PC-3 (cell line): ENCODE results near the gene LRP1B. TPM values are rescaled to one million over a fixed set of nuclear protein-coding genes. Genes with fewer than 3 reads are reported as not detected.
A peak's percentile ranks its signal among the peaks of the same experiment; 100 is the strongest.

Source experiments
- ATAC-seq: fragments of 200-7000 bp; cut with Tn5 transposase; 2 replicates; pipeline ENCODE4 v1.9.1; 2020; ENCODE audit warnings: mild to moderate bottlenecking, moderate library complexity
- BruUV-seq: library from RNA; stranded (reverse); fragments of 400-500 nt; replicated peaks from 2 replicates; lab custom pipeline; 2021; lab: Mats Ljungman, UMichigan
- CTCF ChIA-PET: fragments of 300-600 bp; sonication (Branson Sonifier 250); formaldehyde crosslinking; loops from one replicate; lab custom pipeline; 2022; ENCODE audit warnings: antibody characterized with exemption; lab: Charles Lee
- POLR2A ChIA-PET: fragments of 300-600 bp; sonication (Branson Sonifier 250); formaldehyde crosslinking; loops from one replicate; lab custom pipeline; 2022; ENCODE audit warnings: antibody characterized with exemption; ENCODE audit not compliant: unreplicated experiment; lab: Charles Lee
- DNase-seq: peaks from one replicate; pipeline ENCODE4 v3.0.0-alpha.2; 2015
- H2AFZ ChIP-seq: fragments of 300-600 bp; sonication (generic); 2 replicates; pipeline ENCODE4 v1.6.0; 2016; ENCODE audit warnings: antibody characterized with exemption, low read length
- H3F3A ChIP-seq: fragments of 300-600 bp; sonication (generic); one replicate; pipeline ENCODE4 v1.6.0; 2017; ENCODE audit warnings: antibody characterized with exemption, low read length, control low read depth, mild to moderate bottlenecking; ENCODE audit not compliant: unreplicated experiment
- H3K27ac ChIP-seq: fragments of 300-600 bp; sonication (generic); 2 replicates; pipeline ENCODE4 v1.5.1; 2016; ENCODE audit warnings: mild to moderate bottlenecking, low read length
- H3K27me3 ChIP-seq: fragments of 300-600 bp; sonication (generic); 2 replicates; pipeline ENCODE4 v1.6.1; 2016; ENCODE audit warnings: low read length, mixed read lengths
- H3K36me3 ChIP-seq: fragments of 300-600 bp; sonication (generic); 2 replicates; pipeline ENCODE4 v1.6.1; 2016; ENCODE audit warnings: low read depth, mixed run types, low read length, mixed read lengths
- H3K4me1 ChIP-seq: fragments of 300-600 bp; sonication (generic); 2 replicates; pipeline ENCODE4 v1.5.1; 2016; ENCODE audit warnings: low read length; ENCODE audit not compliant: insufficient read depth
- H3K4me2 ChIP-seq: fragments of 300-600 bp; sonication (generic); 2 replicates; pipeline ENCODE4 v1.6.0; 2016; ENCODE audit warnings: low read length
- H3K4me3 ChIP-seq: fragments of 300-600 bp; sonication (generic); 2 replicates; pipeline ENCODE4 v1.5.1; 2016; ENCODE audit warnings: mild to moderate bottlenecking, low read length, mixed read lengths
- H3K79me2 ChIP-seq: fragments of 300-600 bp; sonication (generic); 2 replicates; pipeline ENCODE4 v1.6.1; 2017; ENCODE audit warnings: low read length, mixed read lengths
- H3K9ac ChIP-seq: fragments of 300-600 bp; sonication (generic); 2 replicates; pipeline ENCODE4 v1.6.0; 2016; ENCODE audit warnings: mild to moderate bottlenecking, low read length
- H3K9me2 ChIP-seq: fragments of 300-600 bp; sonication (generic); replicated peaks from 2 replicates; pipeline ENCODE4 v1.6.1; 2016; ENCODE audit warnings: mixed run types, low read length, mixed read lengths
- H3K9me3 ChIP-seq: fragments of 300-600 bp; sonication (generic); 2 replicates; pipeline ENCODE4 v1.6.1; 2016; ENCODE audit warnings: low read length, mixed read lengths
- H4K20me1 ChIP-seq: fragments of 300-600 bp; sonication (generic); 2 replicates; pipeline ENCODE4 v1.6.1; 2016; ENCODE audit warnings: low read length, mixed read lengths
- EZH2 ChIP-seq: fragments of 300-600 bp; sonication (generic); IDR thresholded peaks from one replicate; pipeline ENCODE4 v1.6.1; 2017; ENCODE audit warnings: antibody characterized with exemption, mild to moderate bottlenecking, low read length; ENCODE audit not compliant: unreplicated experiment
- EZH2phosphoT487 ChIP-seq: fragments of 300-600 bp; sonication (generic); IDR thresholded peaks from 2 replicates; pipeline ENCODE4 v1.6.1; 2018; ENCODE audit warnings: mild to moderate bottlenecking, antibody characterized with exemption, low read length, borderline replicate concordance
- intact Hi-C: fragments of 100-400 bp; cut with micrococcal nuclease; formaldehyde crosslinking; loops from 2 replicates; pipeline ENCODE4 v1.9.0; 2023
- total RNA-seq: library from RNA; depleted of rRNA; stranded (reverse); fragments of >200 nt; gene quantifications from 2 replicates; pipeline ENCODE4 v1.2.3, GENCODE V29; 2014
- TF ChIP-seq, protein P1 (sequence below): fragments of 300-600 bp; sonication (generic); conservative IDR thresholded peaks from 2 replicates; pipeline ENCODE4 v1.5.1; 2017; ENCODE audit warnings: antibody characterized with exemption, low read depth, mild to moderate bottlenecking, low read length

The LRP1B gene
- total RNA-seq, 1 experiment from 2014 or later: 0.04 TPM

DNA sequence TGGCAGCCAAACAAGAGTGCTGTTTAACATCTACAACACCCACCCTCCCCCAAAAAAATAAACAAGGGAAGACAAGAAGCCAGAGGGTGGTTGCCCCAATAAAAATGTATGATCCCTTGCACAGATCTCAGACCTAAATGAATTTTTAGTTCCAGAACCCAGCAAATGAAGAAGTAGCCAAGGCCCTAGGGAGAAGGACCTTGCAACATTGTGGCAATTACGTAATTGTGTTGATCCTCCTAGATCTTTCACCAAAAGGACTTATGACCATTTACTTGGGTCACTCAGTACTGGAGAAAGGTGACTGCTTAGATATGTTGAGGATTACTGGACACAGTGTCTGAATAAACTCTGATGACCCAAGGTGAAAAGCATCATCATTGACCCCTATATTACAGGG, 1393.8 kb downstream of the LRP1B start:
- Histone ChIP-seq H3K4me3 (no peak overlapping the region), H3F3A (no peaks in the 10 kb centered on the region), H3K27ac (no peak overlapping the region), H3K9ac (no peak overlapping the region), H3K79me2 (no peaks in the 10 kb centered on the region), H3K4me2 (no peak overlapping the region), H3K9me3 (no peaks in the 10 kb centered on the region), H3K4me1 (no peaks in the 10 kb centered on the region), H2AFZ (no peak overlapping the region), H3K27me3 (no peaks in the 10 kb centered on the region), H3K36me3 (no peaks in the 10 kb centered on the region), H3K9me2 (no peaks in the 10 kb centered on the region), H4K20me1 (no peaks in the 10 kb centered on the region)
- TF ChIP-seq EZH2: no peak
- TF ChIP-seq, protein P1, sequence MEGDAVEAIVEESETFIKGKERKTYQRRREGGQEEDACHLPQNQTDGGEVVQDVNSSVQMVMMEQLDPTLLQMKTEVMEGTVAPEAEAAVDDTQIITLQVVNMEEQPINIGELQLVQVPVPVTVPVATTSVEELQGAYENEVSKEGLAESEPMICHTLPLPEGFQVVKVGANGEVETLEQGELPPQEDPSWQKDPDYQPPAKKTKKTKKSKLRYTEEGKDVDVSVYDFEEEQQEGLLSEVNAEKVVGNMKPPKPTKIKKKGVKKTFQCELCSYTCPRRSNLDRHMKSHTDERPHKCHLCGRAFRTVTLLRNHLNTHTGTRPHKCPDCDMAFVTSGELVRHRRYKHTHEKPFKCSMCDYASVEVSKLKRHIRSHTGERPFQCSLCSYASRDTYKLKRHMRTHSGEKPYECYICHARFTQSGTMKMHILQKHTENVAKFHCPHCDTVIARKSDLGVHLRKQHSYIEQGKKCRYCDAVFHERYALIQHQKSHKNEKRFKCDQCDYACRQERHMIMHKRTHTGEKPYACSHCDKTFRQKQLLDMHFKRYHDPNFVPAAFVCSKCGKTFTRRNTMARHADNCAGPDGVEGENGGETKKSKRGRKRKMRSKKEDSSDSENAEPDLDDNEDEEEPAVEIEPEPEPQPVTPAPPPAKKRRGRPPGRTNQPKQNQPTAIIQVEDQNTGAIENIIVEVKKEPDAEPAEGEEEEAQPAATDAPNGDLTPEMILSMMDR: no peak
- no peak for TF ChIP-seq EZH2phosphoT487
- DNase-seq (no peak), ATAC-seq (no peak)
- ChIA-PET CTCF (no interaction called here), POLR2A (no interaction called here)
- intact Hi-C loops: no loop called here
- no TSS peak for BruUV-seq

DNA sequence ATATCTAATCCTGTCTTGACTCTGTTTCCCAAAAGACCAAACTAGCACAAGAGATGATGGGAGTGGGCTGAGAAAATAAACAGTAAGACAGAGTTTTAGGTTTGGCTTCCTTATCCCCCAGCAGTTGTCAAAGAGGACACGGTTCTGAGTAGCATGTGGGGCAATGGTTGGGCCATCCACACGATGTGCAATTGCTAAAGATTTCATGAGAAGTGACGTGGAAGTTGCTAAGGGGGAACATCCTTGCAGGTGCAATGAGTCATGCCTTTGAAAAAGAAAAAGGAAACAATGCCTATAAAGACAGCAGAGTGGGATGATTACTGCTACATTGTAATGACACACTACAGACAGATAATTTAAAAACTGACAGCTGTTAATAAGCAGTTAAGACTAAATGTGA, 1395.8 kb downstream of the LRP1B start:
- H3K4me1 ChIP-seq: no peaks in the 10 kb centered on the region
- H3K4me3 ChIP-seq: no peak overlapping the region
- no peaks in the 10 kb centered on the region for H3F3A ChIP-seq
- ChIA-PET CTCF (no interaction called here), POLR2A (no interaction called here)
- H3K9me3 ChIP-seq: no peaks in the 10 kb centered on the region
- no peaks in the 10 kb centered on the region for H3K79me2 ChIP-seq
- no peak overlapping the region for H3K4me2 ChIP-seq
- DNase-seq: peak; percentile 35
- peak; percentile 48 for ATAC-seq
- H3K36me3 ChIP-seq: no peaks in the 10 kb centered on the region
- TF ChIP-seq, protein P1: no peak
- TF ChIP-seq EZH2phosphoT487 (no peak), EZH2 (no peak)
- BruUV-seq: no TSS peak
- H2AFZ ChIP-seq: no peak overlapping the region
- H4K20me1 ChIP-seq: no peaks in the 10 kb centered on the region
- intact Hi-C loops: no loop called here
- H3K9ac ChIP-seq: no peak overlapping the region
- no peak overlapping the region for H3K27ac ChIP-seq
- no peaks in the 10 kb centered on the region for H3K9me2 ChIP-seq
- no peaks in the 10 kb centered on the region for H3K27me3 ChIP-seq

GRCh38 chr2:140718999-140719398, 1411.8 kb downstream of the LRP1B start:
- H3K27me3 ChIP-seq: no peaks in the 10 kb centered on the region
- H3K4me2 ChIP-seq: no peak overlapping the region
- intact Hi-C loops: no loop called here
- no peaks in the 10 kb centered on the region for H3F3A ChIP-seq
- no peaks in the 10 kb centered on the region for H3K9me3 ChIP-seq
- no peak for ATAC-seq
- H3K9ac ChIP-seq: no peak overlapping the region
- BruUV-seq: no TSS peak
- no peaks in the 10 kb centered on the region for H3K79me2 ChIP-seq
- DNase-seq: no peak
- no peak overlapping the region for H3K4me3 ChIP-seq
- ChIA-PET POLR2A (no interaction called here), CTCF (no interaction called here)
- no peak overlapping the region for H2AFZ ChIP-seq
- H3K4me1 ChIP-seq: no peaks in the 10 kb centered on the region
- H4K20me1 ChIP-seq: no peaks in the 10 kb centered on the region
- H3K36me3 ChIP-seq: no peaks in the 10 kb centered on the region
- TF ChIP-seq EZH2 (no peak), EZH2phosphoT487 (no peak)
- TF ChIP-seq, protein P1: no peak
- H3K9me2 ChIP-seq: no peaks in the 10 kb centered on the region
- no peak overlapping the region for H3K27ac ChIP-seq
